ENCODE measurements around the gene CDKAL1. TPM values are rescaled to one million over a fixed set of nuclear protein-coding genes. Genes with fewer than 3 reads are reported as not detected.

CDKAL1 gene
- total and polyA plus RNA-seq, 2 of the 13 experiments (the other 11 are each of a cell fraction or from before 2014, with no cell fraction given): 9.5 to 27.7 TPM

DNA sequence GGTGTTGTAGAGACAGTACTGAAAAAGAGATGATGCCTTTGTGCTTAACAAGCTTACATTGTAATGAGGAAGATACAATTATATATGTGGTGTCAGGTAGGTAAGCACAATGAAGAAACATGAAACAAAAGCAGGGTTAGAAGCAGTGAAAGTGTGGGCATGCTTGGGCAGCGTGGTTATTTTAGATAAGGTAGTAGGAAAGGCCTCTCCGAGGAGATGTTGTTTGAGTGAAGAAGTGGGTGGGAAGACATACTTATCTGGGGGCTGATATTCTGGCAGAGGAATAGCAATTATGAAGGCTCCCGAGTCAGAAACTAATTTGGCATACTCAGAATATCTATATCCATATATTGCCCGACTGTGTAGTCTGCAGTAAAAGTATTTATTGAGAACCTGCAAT lies 4.7 kb downstream of the CDKAL1 start:
- in situ Hi-C loops (cut with HindIII; ENCODE audit: extremely low pct_ligation_motif_present, low pct_unique_long_range_greater_than_20kb): no loop called here
- peaks cover 58% of the 10 kb centered on the region for H3K79me2 ChIP-seq (ENCODE audit: insufficient read depth, low read length)
- WGBS (ENCODE audit: low lambda C conversion rate): 96% methylated on average over 4 of the region's 4 CpGs
- TF ChIP-seq, protein P1, sequence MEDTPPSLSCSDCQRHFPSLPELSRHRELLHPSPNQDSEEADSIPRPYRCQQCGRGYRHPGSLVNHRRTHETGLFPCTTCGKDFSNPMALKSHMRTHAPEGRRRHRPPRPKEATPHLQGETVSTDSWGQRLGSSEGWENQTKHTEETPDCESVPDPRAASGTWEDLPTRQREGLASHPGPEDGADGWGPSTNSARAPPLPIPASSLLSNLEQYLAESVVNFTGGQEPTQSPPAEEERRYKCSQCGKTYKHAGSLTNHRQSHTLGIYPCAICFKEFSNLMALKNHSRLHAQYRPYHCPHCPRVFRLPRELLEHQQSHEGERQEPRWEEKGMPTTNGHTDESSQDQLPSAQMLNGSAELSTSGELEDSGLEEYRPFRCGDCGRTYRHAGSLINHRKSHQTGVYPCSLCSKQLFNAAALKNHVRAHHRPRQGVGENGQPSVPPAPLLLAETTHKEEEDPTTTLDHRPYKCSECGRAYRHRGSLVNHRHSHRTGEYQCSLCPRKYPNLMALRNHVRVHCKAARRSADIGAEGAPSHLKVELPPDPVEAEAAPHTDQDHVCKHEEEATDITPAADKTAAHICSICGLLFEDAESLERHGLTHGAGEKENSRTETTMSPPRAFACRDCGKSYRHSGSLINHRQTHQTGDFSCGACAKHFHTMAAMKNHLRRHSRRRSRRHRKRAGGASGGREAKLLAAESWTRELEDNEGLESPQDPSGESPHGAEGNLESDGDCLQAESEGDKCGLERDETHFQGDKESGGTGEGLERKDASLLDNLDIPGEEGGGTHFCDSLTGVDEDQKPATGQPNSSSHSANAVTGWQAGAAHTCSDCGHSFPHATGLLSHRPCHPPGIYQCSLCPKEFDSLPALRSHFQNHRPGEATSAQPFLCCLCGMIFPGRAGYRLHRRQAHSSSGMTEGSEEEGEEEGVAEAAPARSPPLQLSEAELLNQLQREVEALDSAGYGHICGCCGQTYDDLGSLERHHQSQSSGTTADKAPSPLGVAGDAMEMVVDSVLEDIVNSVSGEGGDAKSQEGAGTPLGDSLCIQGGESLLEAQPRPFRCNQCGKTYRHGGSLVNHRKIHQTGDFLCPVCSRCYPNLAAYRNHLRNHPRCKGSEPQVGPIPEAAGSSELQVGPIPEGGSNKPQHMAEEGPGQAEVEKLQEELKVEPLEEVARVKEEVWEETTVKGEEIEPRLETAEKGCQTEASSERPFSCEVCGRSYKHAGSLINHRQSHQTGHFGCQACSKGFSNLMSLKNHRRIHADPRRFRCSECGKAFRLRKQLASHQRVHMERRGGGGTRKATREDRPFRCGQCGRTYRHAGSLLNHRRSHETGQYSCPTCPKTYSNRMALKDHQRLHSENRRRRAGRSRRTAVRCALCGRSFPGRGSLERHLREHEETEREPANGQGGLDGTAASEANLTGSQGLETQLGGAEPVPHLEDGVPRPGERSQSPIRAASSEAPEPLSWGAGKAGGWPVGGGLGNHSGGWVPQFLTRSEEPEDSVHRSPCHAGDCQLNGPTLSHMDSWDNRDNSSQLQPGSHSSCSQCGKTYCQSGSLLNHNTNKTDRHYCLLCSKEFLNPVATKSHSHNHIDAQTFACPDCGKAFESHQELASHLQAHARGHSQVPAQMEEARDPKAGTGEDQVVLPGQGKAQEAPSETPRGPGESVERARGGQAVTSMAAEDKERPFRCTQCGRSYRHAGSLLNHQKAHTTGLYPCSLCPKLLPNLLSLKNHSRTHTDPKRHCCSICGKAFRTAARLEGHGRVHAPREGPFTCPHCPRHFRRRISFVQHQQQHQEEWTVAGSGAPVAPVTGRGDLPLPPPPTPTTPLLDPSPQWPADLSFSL (CRISPR knock-in tag; IDR thresholded peaks at IDR 0.05): no peak
- TF ChIP-seq ZNF552 (CRISPR knock-in tag; IDR thresholded peaks at IDR 0.05; ENCODE audit: borderline replicate concordance) (no peak), HNF4G (IDR thresholded peaks at IDR 0.05; ENCODE audit: borderline replicate concordance, low read depth, low read length) (no peak), HNF4G (CRISPR knock-in tag; IDR thresholded peaks at IDR 0.05; ENCODE audit: borderline replicate concordance, low read depth) (no peak), ZFP90 (CRISPR knock-in tag; IDR thresholded peaks at IDR 0.05; ENCODE audit: borderline replicate concordance) (no peak)
- TF ChIP-seq, protein P2, sequence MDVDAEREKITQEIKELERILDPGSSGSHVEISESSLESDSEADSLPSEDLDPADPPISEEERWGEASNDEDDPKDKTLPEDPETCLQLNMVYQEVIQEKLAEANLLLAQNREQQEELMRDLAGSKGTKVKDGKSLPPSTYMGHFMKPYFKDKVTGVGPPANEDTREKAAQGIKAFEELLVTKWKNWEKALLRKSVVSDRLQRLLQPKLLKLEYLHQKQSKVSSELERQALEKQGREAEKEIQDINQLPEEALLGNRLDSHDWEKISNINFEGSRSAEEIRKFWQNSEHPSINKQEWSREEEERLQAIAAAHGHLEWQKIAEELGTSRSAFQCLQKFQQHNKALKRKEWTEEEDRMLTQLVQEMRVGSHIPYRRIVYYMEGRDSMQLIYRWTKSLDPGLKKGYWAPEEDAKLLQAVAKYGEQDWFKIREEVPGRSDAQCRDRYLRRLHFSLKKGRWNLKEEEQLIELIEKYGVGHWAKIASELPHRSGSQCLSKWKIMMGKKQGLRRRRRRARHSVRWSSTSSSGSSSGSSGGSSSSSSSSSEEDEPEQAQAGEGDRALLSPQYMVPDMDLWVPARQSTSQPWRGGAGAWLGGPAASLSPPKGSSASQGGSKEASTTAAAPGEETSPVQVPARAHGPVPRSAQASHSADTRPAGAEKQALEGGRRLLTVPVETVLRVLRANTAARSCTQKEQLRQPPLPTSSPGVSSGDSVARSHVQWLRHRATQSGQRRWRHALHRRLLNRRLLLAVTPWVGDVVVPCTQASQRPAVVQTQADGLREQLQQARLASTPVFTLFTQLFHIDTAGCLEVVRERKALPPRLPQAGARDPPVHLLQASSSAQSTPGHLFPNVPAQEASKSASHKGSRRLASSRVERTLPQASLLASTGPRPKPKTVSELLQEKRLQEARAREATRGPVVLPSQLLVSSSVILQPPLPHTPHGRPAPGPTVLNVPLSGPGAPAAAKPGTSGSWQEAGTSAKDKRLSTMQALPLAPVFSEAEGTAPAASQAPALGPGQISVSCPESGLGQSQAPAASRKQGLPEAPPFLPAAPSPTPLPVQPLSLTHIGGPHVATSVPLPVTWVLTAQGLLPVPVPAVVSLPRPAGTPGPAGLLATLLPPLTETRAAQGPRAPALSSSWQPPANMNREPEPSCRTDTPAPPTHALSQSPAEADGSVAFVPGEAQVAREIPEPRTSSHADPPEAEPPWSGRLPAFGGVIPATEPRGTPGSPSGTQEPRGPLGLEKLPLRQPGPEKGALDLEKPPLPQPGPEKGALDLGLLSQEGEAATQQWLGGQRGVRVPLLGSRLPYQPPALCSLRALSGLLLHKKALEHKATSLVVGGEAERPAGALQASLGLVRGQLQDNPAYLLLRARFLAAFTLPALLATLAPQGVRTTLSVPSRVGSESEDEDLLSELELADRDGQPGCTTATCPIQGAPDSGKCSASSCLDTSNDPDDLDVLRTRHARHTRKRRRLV (CRISPR knock-in tag; IDR thresholded peaks at IDR 0.05): no peak

More for the DNA sequence above, 4.7 kb downstream of the CDKAL1 start:
- ATAC-seq (no peak), DNase-seq (ENCODE audit: low spot score) (no peak), FAIRE-seq (no peak)
- Histone ChIP-seq H4K20me1 (ENCODE audit: insufficient read depth, low read length) (no peaks in the 10 kb centered on the region), H3K9ac (ENCODE audit: insufficient read depth, low read depth, low read length) (no peak overlapping the region), H3K4me3 (replicated peaks in 1 of 3; ENCODE audit: insufficient read depth in 1 of 3, low read depth in 2 of 3, low read length in 3 of 3) (no peak overlapping the region), H3K4me2 (ENCODE audit: low read depth, low read length) (no peak overlapping the region), H3K36me3 (replicated peaks in 1 of 2; ENCODE audit: control insufficient read depth in 1 of 2, insufficient read depth in 2 of 2, low read length in 2 of 2) (peaks cover 0 to 12% of the 10 kb centered on the region in 2 experiments; a peak in 4 of 5 replicates), H3K27ac (ENCODE audit: extremely low read length, insufficient read depth, low read length) (no peak overlapping the region), H3K27me3 (ENCODE audit: control insufficient read depth in 1 of 2, insufficient read depth in 2 of 2, low read length in 2 of 2) (peaks cover 0 to 5% of the 10 kb centered on the region in 2 experiments; a peak in 1 of 5 replicates), H3K9me3 (ENCODE audit: low read length) (no peaks in the 10 kb centered on the region), H2AFZ (ENCODE audit: low read length) (no peak overlapping the region), H3K4me1 (ENCODE audit: insufficient read depth, low read length) (peaks cover 55% of the 10 kb centered on the region)
- intact Hi-C loops (cut with micrococcal nuclease; ENCODE audit: unreplicated experiment): no loop called here
- BruUV-seq (replicated peaks): no TSS peak
- CTCF ChIA-PET (ENCODE audit: low intra/inter-chr PET ratio, low total read pairs): no interaction called here
- POLR2A ChIA-PET: no interaction called here
